Measurements from ENCODE around the gene SDHA. TPM values are rescaled to one million over a fixed set of nuclear protein-coding genes. Genes with fewer than 3 reads are reported as not detected.
A peak's percentile ranks its signal among the peaks of the same experiment; 100 is the strongest.

SDHA gene
- total and polyA plus RNA-seq, 4 donors, result 60.0 to 105 (median 91.4) TPM

DNA sequence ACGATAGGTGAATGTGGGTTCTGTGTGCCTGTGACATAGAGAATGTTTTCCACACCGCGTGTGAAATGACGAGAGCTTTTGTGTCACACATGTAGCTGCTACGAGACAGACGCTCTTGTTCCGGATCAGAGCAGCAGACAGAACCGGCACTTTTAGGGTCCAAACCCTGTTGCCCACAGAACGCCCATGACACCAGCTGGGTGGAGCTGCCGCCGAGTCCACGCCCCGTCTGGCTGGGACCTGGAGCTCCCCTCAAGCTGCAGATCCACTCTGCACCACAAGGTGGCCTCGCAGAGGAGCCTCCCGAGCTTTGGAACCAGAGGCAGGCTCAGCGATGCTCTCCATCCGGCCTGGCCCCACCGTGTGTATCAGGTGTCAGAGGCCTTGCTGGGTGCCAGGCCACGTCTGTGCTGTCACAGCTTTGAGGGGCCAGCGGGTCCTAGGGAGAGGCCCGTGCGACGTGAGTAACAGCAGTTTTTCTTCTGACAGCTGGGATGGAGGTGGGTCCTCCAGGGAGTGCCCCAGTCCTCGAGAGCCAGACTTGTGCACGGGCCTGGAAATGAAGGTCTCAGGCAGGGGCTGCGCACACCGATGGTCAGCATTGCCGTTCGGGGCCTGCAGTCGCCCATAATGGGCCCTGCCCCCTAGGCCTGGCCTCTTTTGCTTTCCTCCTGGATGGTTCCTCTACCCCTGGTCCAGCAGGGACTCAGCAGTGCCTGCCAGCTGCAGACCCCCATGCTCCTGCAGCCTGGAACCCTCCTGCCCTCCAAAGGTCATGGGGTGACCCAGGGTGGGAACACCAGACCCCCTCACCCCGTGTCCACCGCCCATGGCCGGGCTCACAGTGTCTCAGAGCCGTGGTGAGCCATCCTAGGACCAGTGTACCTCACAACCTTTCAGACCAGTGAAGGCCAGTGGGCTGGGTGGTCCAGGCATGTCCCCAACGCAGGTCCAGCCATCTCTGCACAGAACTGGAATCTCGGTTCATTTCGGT is 29.3 kb upstream of the SDHA start:
- H3K9ac ChIP-seq (ENCODE audit: insufficient read depth in 1 of 2, low read length in 2 of 2), result no peak overlapping the region
- 34 to 42% methylated on average over 37 of the region's 37 CpGs for whole genome bisulfite sequencing, 2 donors
- H3K27ac ChIP-seq (ENCODE audit: low read depth in 1 of 2, low read length in 1 of 2), result peak overlapping the region in 1 of 2 donors; percentile 74
- peaks cover 0 to 5% (median 3%) of the 10 kb centered on the region in 5 donors for H3K4me1 ChIP-seq (ENCODE audit: control insufficient read depth in 5 of 5, insufficient read depth in 5 of 5, low read length in 5 of 5)
- DNase-seq (peak; percentile 84 to 88 (median 86)), ATAC-seq (ENCODE audit: insufficient read depth, low FRiP score) (peak; percentile 91)
- no peaks in the 10 kb centered on the region for H3K36me3 ChIP-seq (ENCODE audit: control insufficient read depth in 4 of 4, insufficient read depth in 4 of 4, low read length in 4 of 4)
- no peaks in the 10 kb centered on the region for H3K9me3 ChIP-seq (ENCODE audit: control insufficient read depth in 4 of 4, insufficient read depth in 3 of 4, low read length in 3 of 4)
- peaks cover 0 to 6% (median 3%) of the 10 kb centered on the region in 3 donors for H3K27me3 ChIP-seq (ENCODE audit: control insufficient read depth in 3 of 3, insufficient read depth in 3 of 3, low read length in 2 of 3)
- no peak overlapping the region for H3K4me3 ChIP-seq
- TF ChIP-seq, protein P1, sequence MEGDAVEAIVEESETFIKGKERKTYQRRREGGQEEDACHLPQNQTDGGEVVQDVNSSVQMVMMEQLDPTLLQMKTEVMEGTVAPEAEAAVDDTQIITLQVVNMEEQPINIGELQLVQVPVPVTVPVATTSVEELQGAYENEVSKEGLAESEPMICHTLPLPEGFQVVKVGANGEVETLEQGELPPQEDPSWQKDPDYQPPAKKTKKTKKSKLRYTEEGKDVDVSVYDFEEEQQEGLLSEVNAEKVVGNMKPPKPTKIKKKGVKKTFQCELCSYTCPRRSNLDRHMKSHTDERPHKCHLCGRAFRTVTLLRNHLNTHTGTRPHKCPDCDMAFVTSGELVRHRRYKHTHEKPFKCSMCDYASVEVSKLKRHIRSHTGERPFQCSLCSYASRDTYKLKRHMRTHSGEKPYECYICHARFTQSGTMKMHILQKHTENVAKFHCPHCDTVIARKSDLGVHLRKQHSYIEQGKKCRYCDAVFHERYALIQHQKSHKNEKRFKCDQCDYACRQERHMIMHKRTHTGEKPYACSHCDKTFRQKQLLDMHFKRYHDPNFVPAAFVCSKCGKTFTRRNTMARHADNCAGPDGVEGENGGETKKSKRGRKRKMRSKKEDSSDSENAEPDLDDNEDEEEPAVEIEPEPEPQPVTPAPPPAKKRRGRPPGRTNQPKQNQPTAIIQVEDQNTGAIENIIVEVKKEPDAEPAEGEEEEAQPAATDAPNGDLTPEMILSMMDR (IDR thresholded peaks at IDR 0.05; ENCODE audit: control extremely low read depth, extremely low read depth), result peak; percentile 76

- Histone ChIP-seq H3K4me3 (no peak overlapping the region), H3K36me3 (ENCODE audit: control insufficient read depth in 4 of 4, insufficient read depth in 4 of 4, low read length in 4 of 4) (no peaks in the 10 kb centered on the region), H3K9ac (ENCODE audit: insufficient read depth in 1 of 2, low read length in 2 of 2) (no peak overlapping the region), H3K4me1 (ENCODE audit: control insufficient read depth in 5 of 5, insufficient read depth in 5 of 5, low read length in 5 of 5) (peaks cover 0 to 5% (median 3%) of the 10 kb centered on the region in 5 donors), H3K27me3 (ENCODE audit: control insufficient read depth in 3 of 3, insufficient read depth in 3 of 3, low read length in 2 of 3) (peaks cover 0 to 6% (median 3%) of the 10 kb centered on the region in 3 donors), H3K27ac (ENCODE audit: low read depth in 1 of 2, low read length in 1 of 2) (peak overlapping the region in 1 of 2 donors; percentile 74), H3K9me3 (ENCODE audit: control insufficient read depth in 4 of 4, insufficient read depth in 3 of 4, low read length in 3 of 4) (no peaks in the 10 kb centered on the region)
- ATAC-seq (ENCODE audit: insufficient read depth, low FRiP score) (no peak), DNase-seq (no peak)
- WGBS, 2 donors, result 85 to 93% methylated on average over 9 to 10 of the region's 10 CpGs
- TF ChIP-seq, protein P1 (IDR thresholded peaks at IDR 0.05; ENCODE audit: control extremely low read depth, extremely low read depth), result no peak
Observed at GRCh38 chr5:189486-189885, 28.6 kb upstream of the SDHA start.

DNA sequence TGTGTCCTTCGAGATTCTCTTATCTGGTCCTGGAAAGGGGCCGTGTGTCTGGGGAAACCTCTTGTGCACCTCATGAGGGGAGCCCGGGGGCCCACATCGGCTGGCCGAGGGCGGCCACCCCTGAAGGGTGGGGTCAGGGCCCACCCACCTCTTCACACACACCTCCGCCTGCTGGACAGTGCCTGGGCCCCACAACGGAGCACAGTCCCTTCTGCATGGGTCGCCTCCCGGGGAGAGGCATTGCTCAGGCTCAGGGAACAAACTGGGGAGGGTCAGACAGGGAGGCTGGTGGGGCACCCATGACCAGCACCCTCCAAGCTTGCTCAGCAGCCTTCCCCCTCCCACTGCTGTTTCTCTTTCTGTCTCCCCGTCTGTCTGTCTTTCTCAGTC is 28.1 kb upstream of the SDHA start:
- Histone ChIP-seq H3K4me1 (ENCODE audit: control insufficient read depth in 5 of 5, insufficient read depth in 5 of 5, low read length in 5 of 5) (peaks cover 0 to 5% (median 3%) of the 10 kb centered on the region in 5 donors), H3K4me3 (no peak overlapping the region), H3K9me3 (ENCODE audit: control insufficient read depth in 4 of 4, insufficient read depth in 3 of 4, low read length in 3 of 4) (no peaks in the 10 kb centered on the region), H3K27me3 (ENCODE audit: control insufficient read depth in 3 of 3, insufficient read depth in 3 of 3, low read length in 2 of 3) (peaks cover 0 to 6% (median 3%) of the 10 kb centered on the region in 3 donors), H3K9ac (ENCODE audit: insufficient read depth in 1 of 2, low read length in 2 of 2) (no peak overlapping the region), H3K36me3 (ENCODE audit: control insufficient read depth in 4 of 4, insufficient read depth in 4 of 4, low read length in 4 of 4) (no peaks in the 10 kb centered on the region), H3K27ac (ENCODE audit: low read depth in 1 of 2, low read length in 1 of 2) (peak overlapping the region in 1 of 2 donors; percentile 74)
- DNase-seq, result no peak
- no peak for ATAC-seq (ENCODE audit: insufficient read depth, low FRiP score)
- TF ChIP-seq, protein P1 (IDR thresholded peaks at IDR 0.05; ENCODE audit: control extremely low read depth, extremely low read depth), result no peak
- WGBS, 2 donors, result 67 to 79% methylated on average over 11 of the region's 11 CpGs
